Measurements from ENCODE around the gene GLP2R.
"Not testable (repeated sequence)": the region's sequence is repeated elsewhere in the genome, so short reads cannot be mapped to it uniquely, and the experiment has no call there.

Gene GLP2R

DNA sequence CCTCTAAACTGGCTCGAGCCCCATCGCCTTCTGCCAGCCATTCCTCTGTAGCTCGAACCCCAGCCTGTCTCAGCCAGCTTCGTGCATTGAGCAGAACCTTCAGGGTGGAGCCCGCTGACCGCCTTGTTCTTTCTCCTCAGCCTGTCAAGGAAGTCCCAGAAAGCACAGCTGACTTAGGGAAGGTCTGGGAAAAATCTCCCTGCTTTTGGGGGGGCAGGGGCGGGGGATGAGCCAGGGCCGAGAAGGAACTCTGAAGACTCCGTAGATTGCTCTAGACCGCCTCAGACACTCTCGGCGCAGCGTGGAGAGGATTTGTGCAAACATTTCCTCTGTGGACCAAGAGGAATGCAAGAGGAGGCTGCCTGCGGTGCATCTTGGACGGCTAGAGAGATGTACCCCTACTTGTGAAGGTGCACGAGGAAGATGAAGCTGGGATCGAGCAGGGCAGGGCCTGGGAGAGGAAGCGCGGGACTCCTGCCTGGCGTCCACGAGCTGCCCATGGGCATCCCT is at the start of gene GLP2R:
GLP2R (plus strand) TSS at position 284 of the 510 bp plus-strand sequence; CDS start at position 424, 140 bp downstream.
- DNase-seq (ENCODE audit: low spot score), result no peak

GRCh38 chr17:9776911-9777310 is 48.8 kb upstream of the GLP2R start:
- no peak for DNase-seq (ENCODE audit: low spot score)

DNA sequence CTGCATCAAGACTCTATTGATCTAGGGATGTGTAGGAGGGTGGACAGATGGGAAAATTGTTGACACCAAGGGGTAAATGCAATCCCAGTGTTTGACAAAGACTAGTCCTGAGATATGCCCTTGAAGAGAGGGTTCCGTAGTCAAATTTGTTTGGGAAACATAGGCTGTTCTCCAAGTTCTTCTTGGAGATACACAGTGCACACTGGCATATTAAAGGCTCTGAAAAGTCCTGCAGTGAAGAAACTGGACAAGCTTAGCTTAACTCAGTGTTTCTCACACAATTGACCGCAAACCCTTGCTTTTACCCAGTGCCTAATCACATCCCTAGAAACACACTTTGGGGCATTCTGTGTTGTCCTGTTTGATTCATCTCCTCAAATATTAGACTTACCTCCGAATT is 45.2 kb upstream of the GLP2R start:
- no peak for DNase-seq (ENCODE audit: low spot score)

DNA sequence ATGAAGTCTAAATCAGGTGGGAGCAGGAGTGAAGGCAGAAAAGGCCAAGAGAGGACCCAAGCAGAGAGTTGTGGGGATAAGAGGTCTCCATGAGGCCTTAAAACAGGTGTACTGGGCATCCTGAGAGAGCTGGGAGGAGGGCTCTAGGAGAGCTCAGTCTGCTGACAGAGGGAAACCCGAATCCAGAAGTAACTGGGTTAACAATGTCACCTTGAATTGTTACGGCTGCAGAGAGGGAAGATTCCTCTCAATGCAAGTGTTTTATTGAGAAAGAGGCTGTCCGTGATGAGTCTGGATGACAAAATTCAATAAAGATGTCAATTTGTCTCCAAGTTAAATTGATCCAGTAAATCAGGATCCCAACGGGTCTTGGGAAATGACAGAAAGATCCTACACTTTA is 42.7 kb upstream of the GLP2R start:
- no peak for DNase-seq (ENCODE audit: low spot score)

DNA sequence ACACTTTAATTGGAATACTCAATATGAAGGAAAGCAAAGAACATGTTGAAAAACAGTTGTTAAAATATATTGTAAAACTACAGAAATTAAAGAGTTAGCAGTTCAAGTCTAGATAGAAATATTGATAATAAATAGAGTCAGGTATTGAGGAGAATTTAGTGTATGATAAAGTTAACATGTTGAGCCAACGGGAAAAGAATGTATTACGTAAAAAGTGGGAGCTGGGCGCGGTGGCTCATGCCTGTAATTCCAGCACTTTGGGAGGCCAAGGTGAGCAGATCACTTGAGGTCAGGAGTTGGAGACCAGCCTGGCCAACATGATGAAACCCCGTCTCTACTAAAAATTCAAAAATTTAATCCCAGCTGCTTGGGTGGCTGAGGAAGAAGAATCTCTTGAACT is 42.3 kb upstream of the GLP2R start:
- not testable (repeated sequence) for DNase-seq (ENCODE audit: low spot score)

GRCh38 chr17:9784544-9784943 is 41.2 kb upstream of the GLP2R start:
- no peak for DNase-seq (ENCODE audit: low spot score)

GRCh38 chr17:9788601-9789000 is 37.1 kb upstream of the GLP2R start:
- no peak for DNase-seq (ENCODE audit: low spot score)

DNA sequence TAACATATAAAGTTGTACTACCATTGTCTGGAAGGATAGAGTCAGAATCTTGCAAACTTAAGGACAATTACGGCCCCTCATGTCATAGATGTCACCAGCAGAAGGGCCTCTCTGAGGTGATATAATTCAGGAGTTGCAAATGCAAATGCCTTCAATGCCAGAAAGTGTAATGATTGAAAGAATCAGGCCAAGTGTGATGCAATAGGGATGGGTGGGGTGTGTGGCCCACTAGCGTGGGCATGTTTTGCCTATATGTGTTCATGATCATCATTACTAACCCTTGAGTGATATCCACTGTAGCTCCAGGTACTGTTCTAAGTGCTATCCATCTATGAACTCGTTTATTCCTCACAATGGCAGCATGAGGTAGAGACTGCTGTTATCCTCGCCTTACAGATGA is 35.4 kb upstream of the GLP2R start:
- no peak for DNase-seq (ENCODE audit: low spot score)

- no peak for DNase-seq (ENCODE audit: low spot score)
Measured at GRCh38 chr17:9790889-9791876, 34.5 kb upstream of the GLP2R start, which contains the start of gene DHRS7C. Gene DHRS7C, minus strand, starts transcription at chr17:9791592. Its CDS starts 308 bp downstream, at chr17:9791284.

GRCh38 chr17:9792181-9792840 is 33.4 kb upstream of the GLP2R start:
- no peak for DNase-seq (ENCODE audit: low spot score)

GRCh38 chr17:9798008-9798407 is 27.7 kb upstream of the GLP2R start:
- no peak for DNase-seq (ENCODE audit: low spot score)

GRCh38 chr17:9798724-9799123 is 27.0 kb upstream of the GLP2R start:
- DNase-seq (ENCODE audit: low spot score), result no peak

GRCh38 chr17:9801505-9801904 is 24.2 kb upstream of the GLP2R start:
- no peak for DNase-seq (ENCODE audit: low spot score)

- no peak for DNase-seq (ENCODE audit: low spot score)
Measured at GRCh38 chr17:9802294-9802693, 23.4 kb upstream of the GLP2R start.

- no peak for DNase-seq (ENCODE audit: low spot score)
Measured at GRCh38 chr17:9802697-9803096, 23.0 kb upstream of the GLP2R start.

DNA sequence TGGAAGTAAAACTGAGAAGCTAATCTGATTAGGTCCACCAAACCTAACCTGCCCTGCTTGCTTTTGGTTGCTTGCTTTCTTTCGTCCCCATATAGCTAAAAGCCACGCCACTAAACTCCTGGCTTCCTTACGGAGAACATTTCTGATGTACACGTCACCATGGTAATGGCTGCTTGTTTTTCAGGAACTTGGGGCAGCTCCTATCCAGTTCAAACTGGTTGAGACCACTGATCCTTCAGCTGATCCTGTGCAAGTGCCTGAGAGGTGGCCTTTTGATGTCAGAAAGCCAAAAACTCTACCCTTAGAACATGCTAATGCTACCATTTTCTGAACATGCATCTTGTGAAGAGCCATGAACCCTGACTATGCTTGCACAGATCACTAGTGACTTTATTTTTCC is 20.0 kb upstream of the GLP2R start:
- no peak for DNase-seq (ENCODE audit: low spot score)

DNA sequence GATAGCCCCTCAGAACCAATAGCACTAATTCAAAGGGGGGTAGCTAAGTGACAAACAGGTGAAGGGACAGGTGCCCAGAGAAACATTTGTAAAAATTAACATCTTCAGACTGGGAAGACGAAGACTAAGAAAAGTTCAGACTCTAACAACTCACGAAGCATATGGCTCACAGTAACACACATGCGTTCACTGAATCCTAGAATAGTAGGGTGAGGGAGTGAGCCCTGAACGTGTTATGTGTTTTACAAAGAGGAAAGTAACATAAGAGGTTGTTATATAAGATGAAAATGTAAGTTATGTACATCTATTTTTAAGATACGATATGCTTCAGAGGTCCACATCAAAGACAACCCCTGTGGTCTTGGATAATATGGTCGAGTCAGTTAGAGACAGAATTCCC is 19.0 kb upstream of the GLP2R start:
- no peak for DNase-seq (ENCODE audit: low spot score)

DNA sequence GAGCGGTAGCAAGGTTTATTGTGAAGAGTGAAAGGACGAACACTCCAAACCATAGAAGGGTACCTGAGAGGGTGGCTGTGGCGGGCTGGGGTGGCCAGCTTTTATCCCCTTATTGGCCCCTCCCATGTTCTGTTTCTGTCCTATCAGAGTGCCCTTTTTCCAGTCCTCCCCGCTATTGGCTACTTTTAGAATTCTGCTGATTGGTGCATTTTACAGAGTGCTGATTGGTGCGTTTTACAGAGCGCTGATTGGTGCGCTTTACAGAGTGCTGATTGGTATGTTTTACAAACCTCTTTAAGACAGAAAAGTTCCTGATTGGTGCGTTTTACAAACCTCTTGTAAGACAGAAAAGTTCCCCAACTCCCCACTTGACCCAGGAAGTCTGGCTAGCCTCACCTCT is 16.3 kb upstream of the GLP2R start:
- no peak for DNase-seq (ENCODE audit: low spot score)

- DNase-seq (ENCODE audit: low spot score), result no peak
Measured at GRCh38 chr17:9810100-9810949, 15.4 kb upstream of the GLP2R start.

- no peak for DNase-seq (ENCODE audit: low spot score)
Measured at GRCh38 chr17:9811086-9811485, 14.6 kb upstream of the GLP2R start.

DNA sequence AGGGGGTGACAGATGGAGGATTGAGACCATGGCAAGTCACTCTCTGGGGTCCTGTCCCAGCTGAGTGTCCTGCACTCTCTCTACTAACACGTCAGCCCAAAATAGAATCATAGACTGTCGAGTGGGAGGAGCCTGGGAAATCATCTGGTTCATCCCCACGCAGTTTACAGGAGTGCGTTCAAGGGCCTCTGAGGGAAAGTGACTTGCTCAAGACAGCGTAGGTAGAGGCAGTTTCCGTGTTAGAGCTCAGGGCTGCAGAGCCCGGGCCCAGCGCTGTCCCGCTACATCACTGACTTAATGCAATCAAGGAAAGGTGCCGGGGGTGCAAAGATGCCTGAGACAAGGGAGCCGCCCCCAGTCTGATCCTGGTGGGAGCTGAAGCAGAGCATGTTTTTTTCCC is 14.2 kb upstream of the GLP2R start:
- no peak for DNase-seq (ENCODE audit: low spot score)

DNA sequence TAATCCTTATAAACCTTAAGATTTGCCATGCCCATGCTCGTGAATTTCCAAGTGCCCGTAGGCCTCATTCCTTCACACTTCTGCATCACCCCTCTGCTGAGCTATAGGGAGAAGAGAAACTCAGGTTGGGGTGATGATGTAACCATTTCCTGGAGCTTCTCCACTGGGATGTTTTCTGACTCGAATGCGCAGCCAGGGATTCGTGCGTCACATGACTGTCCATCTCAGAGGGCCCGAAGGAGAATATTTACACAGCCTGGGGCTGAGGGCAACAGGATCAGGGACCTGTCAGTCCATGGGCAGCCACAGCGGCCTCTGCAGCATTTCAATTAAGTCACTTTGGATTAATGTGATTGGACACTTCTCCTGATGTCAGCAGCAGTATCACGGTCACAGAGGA is 12.6 kb upstream of the GLP2R start:
- DNase-seq (ENCODE audit: low spot score), result no peak

All from D341Med (cell line).